VCaP (cell line): ENCODE results near the gene RND1.

ENCODE experiments used
- H3K27ac ChIP-seq: fragments of 450-650 bp; 2 replicates; pipeline ENCODE4 v1.5.1; 2017
- TF ChIP-seq, protein P1 (sequence below): fragments of 450-650 bp; conservative IDR thresholded peaks from 2 replicates; pipeline ENCODE4 v1.5.1; 2017; ENCODE audit warnings: mild to moderate bottlenecking, moderate library complexity

Gene RND1

DNA sequence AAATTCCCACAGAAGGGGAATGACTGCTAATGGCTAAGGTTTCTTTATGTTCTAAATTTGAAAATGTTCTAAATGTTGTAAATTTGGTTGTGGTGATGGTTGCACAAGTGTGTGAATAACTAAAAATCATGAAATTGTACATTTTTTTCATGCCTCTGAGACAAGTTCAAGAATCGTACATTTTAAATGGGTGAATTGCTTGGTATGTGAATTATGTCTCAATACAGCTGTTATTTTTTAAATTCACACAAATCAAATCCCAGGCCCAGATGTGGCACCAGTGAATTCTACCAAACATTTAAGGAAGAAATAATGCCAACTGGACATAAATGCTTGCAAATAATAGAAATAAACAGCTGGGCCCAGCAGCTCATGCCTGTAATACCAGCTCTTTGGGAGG, 28.6 kb upstream of the RND1 start:
- no peak overlapping the region for H3K27ac ChIP-seq
- TF ChIP-seq, protein P1, sequence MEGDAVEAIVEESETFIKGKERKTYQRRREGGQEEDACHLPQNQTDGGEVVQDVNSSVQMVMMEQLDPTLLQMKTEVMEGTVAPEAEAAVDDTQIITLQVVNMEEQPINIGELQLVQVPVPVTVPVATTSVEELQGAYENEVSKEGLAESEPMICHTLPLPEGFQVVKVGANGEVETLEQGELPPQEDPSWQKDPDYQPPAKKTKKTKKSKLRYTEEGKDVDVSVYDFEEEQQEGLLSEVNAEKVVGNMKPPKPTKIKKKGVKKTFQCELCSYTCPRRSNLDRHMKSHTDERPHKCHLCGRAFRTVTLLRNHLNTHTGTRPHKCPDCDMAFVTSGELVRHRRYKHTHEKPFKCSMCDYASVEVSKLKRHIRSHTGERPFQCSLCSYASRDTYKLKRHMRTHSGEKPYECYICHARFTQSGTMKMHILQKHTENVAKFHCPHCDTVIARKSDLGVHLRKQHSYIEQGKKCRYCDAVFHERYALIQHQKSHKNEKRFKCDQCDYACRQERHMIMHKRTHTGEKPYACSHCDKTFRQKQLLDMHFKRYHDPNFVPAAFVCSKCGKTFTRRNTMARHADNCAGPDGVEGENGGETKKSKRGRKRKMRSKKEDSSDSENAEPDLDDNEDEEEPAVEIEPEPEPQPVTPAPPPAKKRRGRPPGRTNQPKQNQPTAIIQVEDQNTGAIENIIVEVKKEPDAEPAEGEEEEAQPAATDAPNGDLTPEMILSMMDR, result no peak

DNA sequence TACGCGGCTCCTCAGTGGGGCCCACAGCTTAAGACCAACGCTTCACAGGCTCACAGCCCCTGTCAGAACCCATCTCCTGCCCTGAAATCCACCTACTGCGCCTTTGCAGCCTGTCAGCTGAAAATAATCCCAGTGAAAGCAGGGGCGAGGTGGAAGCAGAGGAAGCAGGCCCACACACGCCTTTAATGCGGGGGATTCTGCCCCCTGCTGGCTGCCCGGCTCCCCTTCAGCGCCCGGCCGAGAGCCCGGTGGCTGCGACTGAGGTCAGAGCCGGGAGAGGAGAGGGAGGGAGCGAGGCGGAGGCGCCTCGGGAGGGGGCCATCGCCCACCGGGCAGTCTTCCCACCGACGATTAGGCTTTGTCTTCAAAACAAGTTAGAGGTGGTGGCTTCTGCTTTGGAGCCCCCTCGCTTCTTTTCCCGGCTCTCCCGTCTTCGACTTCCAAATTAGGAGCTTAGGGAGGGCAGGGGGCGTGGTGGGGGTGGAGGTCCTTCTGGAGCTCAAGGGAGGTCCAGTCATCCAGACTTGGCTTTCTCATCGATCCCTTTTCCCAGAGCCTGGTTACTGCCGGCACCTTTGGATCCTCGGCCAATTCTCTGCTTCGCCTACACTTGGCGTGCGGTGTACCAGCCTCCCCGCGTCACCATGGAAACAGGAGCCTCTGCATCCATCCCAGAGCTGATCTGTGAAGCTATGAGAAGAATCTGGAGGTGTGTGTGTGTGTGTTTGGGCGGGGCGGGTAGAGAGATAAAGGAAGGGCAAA, 25.2 kb upstream of the RND1 start:
- TF ChIP-seq, protein P1, result peak; percentile 98
- H3K27ac ChIP-seq, result no peak overlapping the region

DNA sequence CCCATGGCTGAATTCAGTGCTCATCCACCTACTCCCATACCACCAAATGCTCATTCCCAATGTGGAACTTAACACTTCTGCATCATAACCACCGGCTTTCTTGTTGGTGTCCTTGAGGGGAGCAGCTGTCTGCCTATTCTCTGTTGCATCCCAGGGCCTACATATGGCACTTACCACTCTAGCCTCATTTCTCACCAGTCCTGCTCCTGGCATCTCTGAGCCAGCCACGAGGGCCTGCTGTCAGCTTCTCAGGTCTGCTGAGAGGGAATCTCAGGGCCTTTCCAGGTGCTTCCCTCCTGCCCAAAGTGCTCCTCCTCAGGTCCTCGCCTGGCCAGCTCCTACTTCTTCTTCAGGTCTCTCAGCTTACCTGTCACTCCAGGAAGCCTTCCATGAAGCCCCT, 24.0 kb upstream of the RND1 start:
- TF ChIP-seq, protein P1, result no peak
- H3K27ac ChIP-seq, result no peak overlapping the region

DNA sequence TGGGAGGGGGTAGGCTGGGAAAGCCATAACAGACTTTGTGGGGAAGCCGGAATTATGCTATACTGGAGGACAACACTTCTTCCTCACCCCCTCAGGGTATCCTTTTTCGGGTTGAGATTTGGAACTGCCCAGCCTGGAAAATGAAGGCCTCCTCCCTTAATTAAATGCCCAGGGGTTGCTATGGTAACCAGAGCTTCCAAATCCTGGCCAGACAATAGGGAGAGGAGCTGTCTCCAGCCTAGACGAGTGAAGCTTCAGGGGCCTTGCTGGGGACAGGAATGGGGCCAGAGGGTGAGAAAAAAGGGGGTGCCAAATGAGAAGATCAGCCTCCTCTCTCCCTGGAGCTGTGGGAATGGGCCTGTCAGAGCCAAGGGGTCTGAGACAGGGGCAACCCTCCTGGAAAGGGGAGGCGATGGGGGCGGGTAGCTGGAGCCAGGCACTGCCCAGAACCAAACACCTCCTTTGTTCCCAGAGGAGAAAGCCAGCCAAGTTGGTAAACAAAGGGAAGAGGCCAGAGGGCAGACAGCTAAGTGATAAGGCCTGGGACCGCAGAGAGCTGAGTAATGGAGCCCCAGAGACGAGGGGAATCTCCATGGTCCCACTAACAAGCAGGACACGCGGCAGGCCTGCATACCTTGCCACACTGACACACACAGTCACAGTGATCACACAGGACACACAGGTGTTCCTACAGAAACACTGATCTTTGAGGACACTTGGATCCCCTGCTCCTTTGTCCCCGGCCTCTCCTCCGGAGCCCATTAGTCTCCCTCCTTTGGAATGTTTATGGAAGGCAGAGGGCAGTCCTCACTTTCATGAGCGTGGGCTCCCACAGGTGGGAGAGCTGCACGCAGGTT, 17.9 kb upstream of the RND1 start:
- TF ChIP-seq, protein P1, result no peak
- peak overlapping the region; percentile 64 for H3K27ac ChIP-seq

DNA sequence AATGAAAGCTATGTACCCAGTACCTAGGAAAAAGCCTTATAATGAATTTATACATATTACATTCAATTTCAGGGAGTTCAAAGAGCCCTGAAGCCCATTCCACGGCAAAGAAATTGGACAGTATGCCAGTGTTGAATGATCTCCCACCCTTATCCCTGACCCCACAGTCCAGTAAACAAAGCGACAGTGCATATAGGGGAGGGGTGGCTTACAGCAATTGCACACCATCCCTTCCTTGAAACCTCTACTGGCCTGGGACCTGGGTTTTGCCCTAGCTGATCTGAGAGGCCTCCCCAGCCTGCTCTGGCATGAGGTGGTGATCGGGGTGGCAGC, 17.3 kb upstream of the RND1 start:
- H3K27ac ChIP-seq, result peak overlapping the region; percentile 64

DNA sequence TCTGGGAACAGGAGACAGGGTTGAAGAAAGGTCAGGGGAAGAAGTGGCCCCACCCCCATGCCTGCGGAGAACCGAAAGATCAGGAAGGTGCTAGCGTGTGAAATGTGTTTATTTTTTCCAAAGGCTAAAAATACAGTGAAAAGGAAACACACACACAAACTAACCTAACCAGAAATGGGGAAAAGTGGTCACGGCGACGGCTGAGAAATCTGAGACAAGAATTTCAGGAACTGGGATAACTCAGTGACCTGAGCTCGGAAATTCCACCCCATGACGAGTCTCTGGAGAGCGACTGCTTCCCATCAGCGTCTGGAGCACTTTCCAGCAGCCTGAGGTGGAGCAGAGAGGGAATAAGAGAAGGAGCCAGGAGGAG, 16.6 kb upstream of the RND1 start:
- H3K27ac ChIP-seq, result peak overlapping the region; percentile 64; the same call in 1 of the 2 replicates
- TF ChIP-seq, protein P1, result no peak

More for the DNA sequence above, 17.3 kb upstream of the RND1 start:
- TF ChIP-seq, protein P1, result no peak

DNA sequence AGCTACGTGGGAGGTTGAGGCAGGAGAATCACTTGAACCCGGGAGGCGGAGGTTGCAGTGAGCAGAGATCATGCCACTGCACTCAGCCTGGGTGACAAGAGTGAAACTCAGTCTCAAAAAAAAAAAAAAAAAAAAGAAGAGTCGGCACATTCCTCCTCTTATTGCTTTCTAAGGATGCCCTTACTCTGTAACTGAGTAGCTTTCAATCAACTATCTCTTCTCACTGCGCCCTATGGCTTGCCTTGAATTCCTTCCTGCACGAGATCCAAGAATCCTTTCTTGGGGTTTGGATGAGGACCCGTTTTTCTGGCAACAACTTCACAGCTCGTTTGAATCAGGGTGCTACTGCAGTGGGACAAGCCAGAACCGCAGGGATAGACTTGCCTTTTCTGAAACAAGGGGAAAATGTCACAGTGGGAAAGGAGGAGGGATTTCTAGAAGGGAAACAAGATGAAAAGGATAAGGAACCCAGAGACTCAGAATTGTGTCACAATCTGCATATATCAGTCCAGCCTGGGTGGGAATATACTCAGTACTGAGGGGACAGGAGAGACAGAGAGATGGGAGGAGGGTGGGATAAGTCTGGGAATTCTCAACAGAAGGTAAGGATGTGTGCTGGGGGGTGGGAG, 16.1 kb upstream of the RND1 start:
- TF ChIP-seq, protein P1, result no peak
- peak overlapping the region; percentile 64; the same call in 1 of the 2 replicates for H3K27ac ChIP-seq
